Smooth muscle cell (in vitro differentiated cells): ENCODE data around the gene KDM4B. TPM values are rescaled to one million over a fixed set of nuclear protein-coding genes. Genes with fewer than 3 reads are reported as not detected.

Experiments
- DNase-seq: peaks from one replicate; lab custom pipeline; 2025; ENCODE audit not compliant: unreplicated experiment; lab: John Stamatoyannopoulos, UW
- H2AFZ ChIP-seq: fragments of 200-600 bp; sonication (generic); 2 replicates; pipeline ENCODE4 v1.6.0; 2016; ENCODE audit warnings: antibody characterized with exemption, low read depth, mild to moderate bottlenecking
- H3F3A ChIP-seq: fragments of 200-600 bp; sonication (generic); 2 replicates; pipeline ENCODE4 v1.6.0; 2017; ENCODE audit warnings: antibody characterized with exemption, low read depth
- H3K27ac ChIP-seq: fragments of 200-600 bp; sonication (generic); 2 replicates; pipeline ENCODE4 v1.5.1; 2016; ENCODE audit warnings: low read depth, mild to moderate bottlenecking
- H3K27me3 ChIP-seq: fragments of 200-600 bp; sonication (generic); 2 replicates; pipeline ENCODE4 v1.6.1; 2016; ENCODE audit warnings: low read depth, mild to moderate bottlenecking
- H3K36me3 ChIP-seq: fragments of 200-600 bp; sonication (generic); 2 replicates; pipeline ENCODE4 v1.5.1; 2016; ENCODE audit warnings: low read depth
- H3K4me1 ChIP-seq: fragments of 200-600 bp; sonication (generic); 2 replicates; pipeline ENCODE4 v1.5.1; 2016; ENCODE audit warnings: low read depth
- H3K4me2 ChIP-seq: fragments of 200-600 bp; sonication (generic); 2 replicates; pipeline ENCODE4 v1.6.0; 2016; ENCODE audit warnings: mild to moderate bottlenecking
- H3K4me3 ChIP-seq: fragments of 200-600 bp; sonication (generic); 2 replicates; pipeline ENCODE4 v1.5.1; 2016; ENCODE audit warnings: mild to moderate bottlenecking
- H3K79me2 ChIP-seq: fragments of 200-600 bp; sonication (generic); 2 replicates; pipeline ENCODE4 v1.6.0; 2016; ENCODE audit warnings: low read depth, mild to moderate bottlenecking
- H3K9ac ChIP-seq: fragments of 200-600 bp; sonication (generic); 2 replicates; pipeline ENCODE4 v1.6.0; 2016; ENCODE audit warnings: low read depth
- H3K9me3 ChIP-seq: fragments of 200-600 bp; sonication (generic); replicated peaks from 2 replicates; pipeline ENCODE4 v1.5.1; 2016; ENCODE audit warnings: low read depth
- H4K20me1 ChIP-seq: fragments of 200-600 bp; sonication (generic); 2 replicates; pipeline ENCODE4 v1.6.0; 2016; ENCODE audit warnings: low read depth
- CTCF ChIP-seq: fragments of 200-600 bp; sonication (generic); IDR thresholded peaks from 2 replicates; pipeline ENCODE4 v1.5.1; 2017; ENCODE audit warnings: borderline replicate concordance, mild to moderate bottlenecking, antibody characterized with exemption; ENCODE audit not compliant: insufficient read depth, poor library complexity, severe bottlenecking
- WGBS: methylation state at CpG from one replicate; pipeline ENCODE4 v1.1.7; 2016; ENCODE audit warnings: low lambda C conversion rate; 5-methylcytosine and 5-hydroxymethylcytosine counted together
- polyA plus RNA-seq: library from polyadenylated mRNA; unstranded; fragments of >200 nt; fragmentation: Nextera tagmentation; extraction: Ambion mirVana; gene quantifications from 2 replicates; pipeline ENCODE4 v1.2.1, GENCODE V29; 2016
- total RNA-seq: library from RNA; depleted of rRNA; stranded (reverse); fragments of >200 nt; gene quantifications from 2 replicates; pipeline ENCODE4 v1.2.3, GENCODE V29; 2014

KDM4B gene
- total and polyA plus RNA-seq, 2 experiments from 2014 or later, result 27.9 to 32.3 TPM

GRCh38 chr19:5093297-5093928 lies 124.5 kb downstream of the KDM4B start:
- no peak for DNase-seq
- no peak for TF ChIP-seq CTCF
- H3K4me2 ChIP-seq, result peak overlapping the region; percentile 44
- H3K4me1 ChIP-seq, result peaks cover 33% of the 10 kb centered on the region
- H3K9ac ChIP-seq, result no peak overlapping the region
- H3K79me2 ChIP-seq, result no peaks in the 10 kb centered on the region
- no peaks in the 10 kb centered on the region for H3K36me3 ChIP-seq
- H3K27ac ChIP-seq, result peak overlapping the region; percentile 86
- H4K20me1 ChIP-seq, result peaks cover 86% of the 10 kb centered on the region
- no peaks in the 10 kb centered on the region for H3K9me3 ChIP-seq
- peaks cover 8% of the 10 kb centered on the region for H3F3A ChIP-seq
- no peak overlapping the region for H2AFZ ChIP-seq
- no peaks in the 10 kb centered on the region for H3K27me3 ChIP-seq
- H3K4me3 ChIP-seq, result no peak overlapping the region
- WGBS, result 60% methylated on average over 31 of the region's 31 CpGs

- no peak overlapping the region for H3K9ac ChIP-seq
- peaks cover 33% of the 10 kb centered on the region for H3K4me1 ChIP-seq
- H2AFZ ChIP-seq, result no peak overlapping the region
- H3K36me3 ChIP-seq, result peaks cover 7% of the 10 kb centered on the region
- DNase-seq, result no peak
- no peaks in the 10 kb centered on the region for H3K27me3 ChIP-seq
- 88% methylated on average over 24 of the region's 26 CpGs for WGBS
- no peak overlapping the region for H3K4me3 ChIP-seq
- no peak overlapping the region for H3K27ac ChIP-seq
- peaks cover 2% of the 10 kb centered on the region for H3F3A ChIP-seq
- no peak overlapping the region for H3K4me2 ChIP-seq
- H3K79me2 ChIP-seq, result no peaks in the 10 kb centered on the region
- peaks cover 79% of the 10 kb centered on the region for H4K20me1 ChIP-seq
- no peak for TF ChIP-seq CTCF
- H3K9me3 ChIP-seq, result no peaks in the 10 kb centered on the region
Observed at GRCh38 chr19:5093948-5094718, 125.2 kb downstream of the KDM4B start.

GRCh38 chr19:5094768-5095567 lies 126.1 kb downstream of the KDM4B start:
- DNase-seq, result no peak
- TF ChIP-seq CTCF, result no peak
- H3K79me2 ChIP-seq, result no peaks in the 10 kb centered on the region
- H3K4me2 ChIP-seq, result no peak overlapping the region
- no peak overlapping the region for H2AFZ ChIP-seq
- H3K27ac ChIP-seq, result no peak overlapping the region
- peaks cover 8% of the 10 kb centered on the region for H3K9me3 ChIP-seq
- no peaks in the 10 kb centered on the region for H3K27me3 ChIP-seq
- 97% methylated on average over 25 of the region's 31 CpGs for WGBS
- no peaks in the 10 kb centered on the region for H3F3A ChIP-seq
- H3K36me3 ChIP-seq, result peaks cover 11% of the 10 kb centered on the region
- peaks cover 33% of the 10 kb centered on the region for H3K4me1 ChIP-seq
- H3K9ac ChIP-seq, result no peak overlapping the region
- no peak overlapping the region for H3K4me3 ChIP-seq
- H4K20me1 ChIP-seq, result peaks cover 71% of the 10 kb centered on the region
